Hepatocyte (in vitro differentiated cells): Measurements from ENCODE around the gene PEX7. TPM values are rescaled to one million over a fixed set of nuclear protein-coding genes. Genes with fewer than 3 reads are reported as not detected.
"Not testable (repeated sequence)": the region's sequence is repeated elsewhere in the genome, so short reads cannot be mapped to it uniquely, and the experiment has no call there.

ENCODE experiments used
- DNase-seq: peaks from one replicate; pipeline ENCODE4 v3.0.0-alpha.2; 2016; ENCODE audit warnings: low spot score
- H2AFZ ChIP-seq: fragments of 200-600 bp; sonication (generic); 2 replicates; pipeline ENCODE4 v1.6.0; 2016; ENCODE audit warnings: antibody characterized with exemption, mild to moderate bottlenecking
- H3K27ac ChIP-seq: fragments of 200-600 bp; sonication (generic); 2 replicates; pipeline ENCODE4 v1.5.1; 2016; ENCODE audit warnings: mild to moderate bottlenecking
- H3K27me3 ChIP-seq: fragments of 200-600 bp; sonication (generic); 2 replicates; pipeline ENCODE4 v1.6.1; 2016
- H3K36me3 ChIP-seq: fragments of 200-600 bp; sonication (generic); replicated peaks from 2 replicates; pipeline ENCODE4 v1.5.1; 2016; ENCODE audit warnings: low read depth; ENCODE audit not compliant: insufficient read depth
- H3K4me1 ChIP-seq: fragments of 200-600 bp; sonication (generic); 2 replicates; pipeline ENCODE4 v1.5.1; 2016; ENCODE audit warnings: mild to moderate bottlenecking, moderate library complexity; ENCODE audit not compliant: insufficient read depth
- H3K4me2 ChIP-seq: fragments of 200-600 bp; sonication (generic); 2 replicates; pipeline ENCODE4 v1.6.0; 2016
- H3K4me3 ChIP-seq: fragments of 200-600 bp; sonication (generic); 2 replicates; pipeline ENCODE4 v1.5.1; 2016; ENCODE audit warnings: mild to moderate bottlenecking
- H3K79me2 ChIP-seq: fragments of 200-600 bp; sonication (generic); 2 replicates; pipeline ENCODE4 v1.6.0; 2017; ENCODE audit warnings: mild to moderate bottlenecking
- H3K9me2 ChIP-seq: fragments of 200-600 bp; sonication (generic); replicated peaks from 2 replicates; pipeline ENCODE4 v1.6.0; 2017; ENCODE audit warnings: mild to moderate bottlenecking; ENCODE audit not compliant: insufficient read depth
- H3K9me3 ChIP-seq: fragments of 200-600 bp; sonication (generic); 2 replicates; pipeline ENCODE4 v1.5.1; 2016; ENCODE audit warnings: low read depth, mild to moderate bottlenecking
- H4K20me1 ChIP-seq: fragments of 200-600 bp; sonication (generic); 2 replicates; pipeline ENCODE4 v1.6.0; 2016; ENCODE audit warnings: mild to moderate bottlenecking; ENCODE audit not compliant: insufficient read depth, poor library complexity, severe bottlenecking
- CTCF ChIP-seq: fragments of 200-600 bp; sonication (generic); IDR thresholded peaks from 2 replicates; pipeline ENCODE4 v1.5.1; 2016; ENCODE audit warnings: antibody characterized with exemption, mild to moderate bottlenecking; ENCODE audit not compliant: poor library complexity
- EZH2 ChIP-seq: fragments of 200-600 bp; sonication (generic); IDR thresholded peaks from 2 replicates; pipeline ENCODE4 v1.6.1; 2016; ENCODE audit warnings: antibody characterized with exemption, mild to moderate bottlenecking, borderline replicate concordance
- EZH2phosphoT487 ChIP-seq: fragments of 200-600 bp; sonication (generic); IDR thresholded peaks from one replicate; pipeline ENCODE4 v1.6.1; 2018; ENCODE audit warnings: antibody characterized with exemption, mild to moderate bottlenecking, low read depth, moderate library complexity; ENCODE audit not compliant: unreplicated experiment, severe bottlenecking
- WGBS: methylation state at CpG from one replicate; pipeline ENCODE4 v1.1.6; 2016; ENCODE audit warnings: low lambda C conversion rate; ENCODE audit errors: missing lambda C conversion rate; 5-methylcytosine and 5-hydroxymethylcytosine counted together
- polyA plus RNA-seq: library from polyadenylated mRNA; unstranded; fragments of >200 nt; fragmentation: Nextera tagmentation; extraction: Ambion mirVana; gene quantifications from 2 replicates; pipeline ENCODE4 v1.2.1, GENCODE V29; 2016
- total RNA-seq: library from RNA; depleted of rRNA; stranded (reverse); fragments of >200 nt; gene quantifications from 2 replicates; pipeline ENCODE4 v1.2.3, GENCODE V29; 2014

Gene PEX7
- total and polyA plus RNA-seq, 2 experiments from 2014 or later = 9.6 to 15.6 TPM

GRCh38 chr6:136893187-136893586 lies 70.8 kb downstream of the PEX7 start:
- no peak for TF ChIP-seq EZH2phosphoT487
- no peak for TF ChIP-seq CTCF
- no peak for TF ChIP-seq EZH2
- DNase-seq = no peak

DNA sequence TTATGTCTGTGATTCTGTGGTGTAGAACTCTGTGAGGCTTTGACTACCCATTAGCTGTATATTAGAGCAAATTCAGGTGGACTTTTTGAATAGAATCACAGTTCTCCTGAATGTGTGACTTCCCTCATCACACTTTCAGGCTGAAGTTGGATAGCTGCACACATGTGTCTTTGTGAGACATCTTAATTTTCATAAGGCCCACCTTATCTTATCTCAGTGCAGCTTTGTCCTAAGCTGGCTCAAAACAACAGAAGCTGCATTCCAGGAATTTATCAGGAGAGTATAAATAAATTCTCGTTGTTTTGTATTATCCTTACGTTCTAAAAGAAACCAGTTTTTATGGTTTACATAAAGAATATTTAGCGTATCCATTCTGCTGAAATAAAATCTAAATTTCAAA lies 73.5 kb downstream of the PEX7 start:
- no peak overlapping the region for H3K4me3 ChIP-seq
- TF ChIP-seq EZH2phosphoT487 = no peak
- TF ChIP-seq CTCF = no peak
- TF ChIP-seq EZH2 = no peak
- no peak overlapping the region for H2AFZ ChIP-seq
- no peaks in the 10 kb centered on the region for H3K36me3 ChIP-seq
- no peaks in the 10 kb centered on the region for H3K9me2 ChIP-seq
- H3K9me3 ChIP-seq = no peaks in the 10 kb centered on the region
- H3K4me1 ChIP-seq = no peaks in the 10 kb centered on the region
- no peak overlapping the region for H3K4me2 ChIP-seq
- no peak overlapping the region for H3K27ac ChIP-seq
- H4K20me1 ChIP-seq = no peaks in the 10 kb centered on the region
- H3K79me2 ChIP-seq = no peaks in the 10 kb centered on the region
- WGBS = 48% methylated on average over 3 of the region's 3 CpGs
- no peak for DNase-seq
- no peaks in the 10 kb centered on the region for H3K27me3 ChIP-seq

More at GRCh38 chr6:136893187-136893586, 70.8 kb downstream of the PEX7 start:
- Histone ChIP-seq H3K9me3 (no peaks in the 10 kb centered on the region), H2AFZ (no peak overlapping the region), H4K20me1 (no peaks in the 10 kb centered on the region), H3K36me3 (no peaks in the 10 kb centered on the region), H3K9me2 (no peaks in the 10 kb centered on the region), H3K4me1 (peaks cover 15% of the 10 kb centered on the region), H3K27ac (no peak overlapping the region), H3K4me2 (no peak overlapping the region), H3K27me3 (no peaks in the 10 kb centered on the region), H3K4me3 (no peak overlapping the region), H3K79me2 (no peaks in the 10 kb centered on the region)
- WGBS = 88% methylated on average over 5 of the region's 5 CpGs

- Histone ChIP-seq H3K4me3 (no peak overlapping the region), H3K27me3 (no peaks in the 10 kb centered on the region), H3K4me2 (no peak overlapping the region), H3K79me2 (no peaks in the 10 kb centered on the region), H3K9me3 (no peaks in the 10 kb centered on the region), H3K4me1 (no peaks in the 10 kb centered on the region), H4K20me1 (no peaks in the 10 kb centered on the region), H2AFZ (no peak overlapping the region), H3K36me3 (no peaks in the 10 kb centered on the region), H3K9me2 (no peaks in the 10 kb centered on the region), H3K27ac (no peak overlapping the region)
- TF ChIP-seq CTCF (no peak), EZH2 (no peak), EZH2phosphoT487 (no peak)
- WGBS = 73% methylated on average over 1 of the region's 1 CpG
- no peak for DNase-seq
Measured at GRCh38 chr6:136897071-136897470, 74.7 kb downstream of the PEX7 start.

GRCh38 chr6:136901212-136901784 lies 78.9 kb downstream of the PEX7 start:
- Histone ChIP-seq H3K4me3 (no peak overlapping the region), H3K27ac (no peak overlapping the region), H4K20me1 (no peaks in the 10 kb centered on the region), H3K36me3 (no peaks in the 10 kb centered on the region), H2AFZ (no peak overlapping the region), H3K79me2 (no peaks in the 10 kb centered on the region), H3K27me3 (no peaks in the 10 kb centered on the region), H3K4me2 (no peak overlapping the region), H3K9me2 (peaks cover 4% of the 10 kb centered on the region), H3K4me1 (no peaks in the 10 kb centered on the region), H3K9me3 (no peaks in the 10 kb centered on the region)
- no peak for DNase-seq
- 90% methylated on average over 5 of the region's 5 CpGs for WGBS
- no peak for TF ChIP-seq EZH2
- no peak for TF ChIP-seq CTCF
- no peak for TF ChIP-seq EZH2phosphoT487

DNA sequence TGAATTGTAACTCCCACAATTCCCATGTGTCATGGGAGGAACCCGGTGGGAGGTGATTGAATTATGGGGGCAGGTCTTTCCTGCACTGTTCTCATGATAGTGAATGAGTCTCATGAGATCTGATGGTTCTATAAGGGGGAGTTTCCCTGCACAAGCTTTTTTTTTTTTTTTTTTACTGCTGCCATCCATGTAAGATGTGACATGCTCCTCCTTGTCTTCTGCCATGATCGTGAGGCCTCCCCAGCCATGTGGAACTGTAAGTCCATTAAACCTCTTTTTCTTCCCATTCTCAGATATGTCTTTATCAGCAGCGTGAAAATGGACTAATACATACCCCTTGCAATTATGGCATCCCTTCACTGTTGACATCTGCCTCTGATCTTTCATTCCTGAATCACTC lies 82.1 kb downstream of the PEX7 start:
- not testable (repeated sequence) for DNase-seq, H3K4me3 ChIP-seq, H3K9me3 ChIP-seq, H3K4me2 ChIP-seq, H3K36me3 ChIP-seq, H2AFZ ChIP-seq, H3K9me2 ChIP-seq, H3K27ac ChIP-seq, H3K4me1 ChIP-seq, H3K27me3 ChIP-seq, H3K79me2 ChIP-seq, H4K20me1 ChIP-seq
- WGBS = 98% methylated on average over 3 of the region's 3 CpGs
